ENCODE measurements around the gene RNF180.

- TF ChIP-seq CTCF (IDR thresholded peaks at IDR 0.05; ENCODE audit: low read depth, low read length) (no peak), EZH2phosphoT487 (IDR thresholded peaks at IDR 0.05; ENCODE audit: low read depth) (no peak)
Measured at GRCh38 chr5:64285188-64286130, 119.8 kb downstream of the RNF180 start.
